ENCODE results near the gene CTSD.

- no peak for TF ChIP-seq ATF3 (IDR thresholded peaks at IDR 0.05)
- TF ChIP-seq CTCF (IDR thresholded peaks at IDR 0.05 in 2 of 3, conservative IDR thresholded peaks at IDR 0.05 in 1 of 3; ENCODE audit: borderline replicate concordance in 1 of 3, insufficient read depth in 1 of 3, low read depth in 2 of 3, low read length in 2 of 3) = no peak
These were observed 47.0 kb upstream of the CTSD start for GRCh38 chr11:1810761-1811160.

Data from HCT116 (cell line).